GM21723 (cell line): ENCODE results near the gene LMNA.
"Not testable (repeated sequence)": the region's sequence is repeated elsewhere in the genome, so short reads cannot be mapped to it uniquely, and the experiment has no call there.

Source experiments
- ATAC-seq: cut with Tn5 transposase; IDR thresholded peaks from one replicate; pipeline ENCODE4 v1.9.1; 2021; ENCODE audit warnings: mild to moderate bottlenecking, moderate library complexity; ENCODE audit not compliant: unreplicated experiment

The LMNA gene

GRCh38 chr1:156160000-156160742, 45.7 kb downstream of the LMNA start:
- no peak for ATAC-seq

GRCh38 chr1:156160743-156161171, 46.2 kb downstream of the LMNA start:
- ATAC-seq = no peak

GRCh38 chr1:156162430-156163037, 48.0 kb downstream of the LMNA start:
- ATAC-seq = no peak

GRCh38 chr1:156163712-156164111, 49.2 kb downstream of the LMNA start:
- no peak for ATAC-seq

GRCh38 chr1:156164125-156164831, 49.8 kb downstream of the LMNA start:
- ATAC-seq = no peak

GRCh38 chr1:156165083-156165482, 50.6 kb downstream of the LMNA start:
- ATAC-seq = no peak

GRCh38 chr1:156167536-156167935, 53.0 kb downstream of the LMNA start:
- no peak for ATAC-seq

GRCh38 chr1:156172696-156173470, 58.4 kb downstream of the LMNA start:
- ATAC-seq = no peak

- ATAC-seq = no peak
Measured at GRCh38 chr1:156176610-156177210, 62.2 kb downstream of the LMNA start.

GRCh38 chr1:156177919-156178654, 63.6 kb downstream of the LMNA start:
- no peak for ATAC-seq

GRCh38 chr1:156180471-156180870, 66.0 kb downstream of the LMNA start:
- no peak for ATAC-seq

GRCh38 chr1:156181391-156181924, 66.9 kb downstream of the LMNA start:
- ATAC-seq = not testable (repeated sequence)

GRCh38 chr1:156182010-156182779, 67.7 kb downstream of the LMNA start:
- ATAC-seq = not testable (repeated sequence)

GRCh38 chr1:156186347-156187177, 72.1 kb downstream of the LMNA start:
- not testable (repeated sequence) for ATAC-seq
